Colonic mucosa (tissue), 4 donors: Measurements from ENCODE around the gene ITGA11. TPM values are rescaled to one million over a fixed set of nuclear protein-coding genes. Genes with fewer than 3 reads are reported as not detected.

ENCODE experiments used
- DNase-seq: peaks from one replicate; pipeline ENCODE4 v3.0.0-alpha.2; 2020
- H3K27ac ChIP-seq: fragments of 200-600 bp; one replicate; pipeline ENCODE4 v1.8.0; 2021
- H3K27me3 ChIP-seq: fragments of 200-600 bp; one replicate; pipeline ENCODE4 v1.8.0; 2021
- H3K36me3 ChIP-seq: fragments of 200-600 bp; one replicate; pipeline ENCODE4 v1.8.0; 2021
- H3K4me1 ChIP-seq: fragments of 200-600 bp; one replicate; pipeline ENCODE4 v1.8.0; 2021; ENCODE audit warnings: mild to moderate bottlenecking
- H3K4me3 ChIP-seq: fragments of 200-600 bp; one replicate; pipeline ENCODE4 v1.8.0; 2021
- H3K9ac ChIP-seq, 2 donors: one replicate each; pipeline ENCODE4 v1.7.0; 2013; ENCODE audit warnings: control low read depth in 2 of 2, low read depth in 2 of 2, low read length in 2 of 2
- H3K9me3 ChIP-seq: fragments of 200-600 bp; one replicate; pipeline ENCODE4 v1.8.0; 2021
- CTCF ChIP-seq: fragments of 200-600 bp; IDR thresholded peaks from one replicate; pipeline ENCODE4 v1.8.0; 2022; ENCODE audit warnings: antibody characterized with exemption, mild to moderate bottlenecking
- intact Hi-C: fragments of 100-400 bp; cut with DNase I; formaldehyde crosslinking; loops from one replicate; pipeline ENCODE4 v1.14.1; 2022
- total RNA-seq, 2 donors: library from RNA; stranded (reverse); fragmentation: NEBNext Ultra II Directional in 1 of 2; extraction: Animal tissue kit (Norgen Biotek cat#: 25700) in 1 of 2; gene quantifications; one replicate each; pipeline ENCODE4 v1.2.1, GENCODE V29; 2021
- donor health status: healthy.
- donor health status: DM: no; HTN: no; CAD: no.
- donor health status: DM: no; HTN: no; CAD: no.

Gene ITGA11
- total RNA-seq, 2 donors from 2014 or later = 2.4 to 4.1 TPM

- Histone ChIP-seq H3K27me3 (no peaks in the 10 kb centered on the region), H3K4me1 (no peaks in the 10 kb centered on the region), H3K36me3 (no peaks in the 10 kb centered on the region), H3K4me3 (no peak overlapping the region), H3K9me3 (no peaks in the 10 kb centered on the region), H3K27ac (no peak overlapping the region), H3K9ac (no peak overlapping the region)
- intact Hi-C loops = no loop called here
- no peak for TF ChIP-seq CTCF
- peak; percentile 11 for DNase-seq
These were observed 21.3 kb downstream of the ITGA11 start for GRCh38 chr15:68410466-68411342.

GRCh38 chr15:68409736-68410370 is 22.1 kb downstream of the ITGA11 start:
- no peaks in the 10 kb centered on the region for H3K9me3 ChIP-seq
- intact Hi-C loops = no loop called here
- H3K36me3 ChIP-seq = no peaks in the 10 kb centered on the region
- no peak for TF ChIP-seq CTCF
- no peaks in the 10 kb centered on the region for H3K4me1 ChIP-seq
- no peak overlapping the region for H3K4me3 ChIP-seq
- no peak overlapping the region for H3K9ac ChIP-seq
- peak; percentile 11 for DNase-seq
- no peaks in the 10 kb centered on the region for H3K27me3 ChIP-seq
- no peak overlapping the region for H3K27ac ChIP-seq

- H3K27ac ChIP-seq = no peak overlapping the region
- no peaks in the 10 kb centered on the region for H3K27me3 ChIP-seq
- intact Hi-C loops = no loop called here
- no peak for TF ChIP-seq CTCF
- no peak overlapping the region for H3K9ac ChIP-seq
- DNase-seq = peak; percentile 6
- no peaks in the 10 kb centered on the region for H3K9me3 ChIP-seq
- no peak overlapping the region for H3K4me3 ChIP-seq
- H3K36me3 ChIP-seq = no peaks in the 10 kb centered on the region
- no peaks in the 10 kb centered on the region for H3K4me1 ChIP-seq
These were observed 23.0 kb downstream of the ITGA11 start for GRCh38 chr15:68408971-68409370.

GRCh38 chr15:68407886-68408881 is 23.8 kb downstream of the ITGA11 start:
- Histone ChIP-seq H3K9ac (no peak overlapping the region), H3K27me3 (no peaks in the 10 kb centered on the region), H3K27ac (no peak overlapping the region), H3K4me1 (no peaks in the 10 kb centered on the region), H3K4me3 (no peak overlapping the region), H3K36me3 (no peaks in the 10 kb centered on the region), H3K9me3 (no peaks in the 10 kb centered on the region)
- TF ChIP-seq CTCF = no peak
- intact Hi-C loops = no loop called here
- DNase-seq = peak; percentile 5
